ENCODE data around the gene CHAD.

- TF ChIP-seq GATA2 (IDR thresholded peaks at IDR 0.05; ENCODE audit: low read depth, low read length) = no peak
- no peak for TF ChIP-seq GATA3 (IDR thresholded peaks at IDR 0.05; ENCODE audit: low read depth, low read length)
Observed at GRCh38 chr17:50502301-50502990, 33.8 kb upstream of the CHAD start.

Data from SH-SY5Y (cell line).